ENCODE results near the gene SRC.
A peak's percentile ranks its signal among the peaks of the same experiment; 100 is the strongest.

SRC gene

DNA sequence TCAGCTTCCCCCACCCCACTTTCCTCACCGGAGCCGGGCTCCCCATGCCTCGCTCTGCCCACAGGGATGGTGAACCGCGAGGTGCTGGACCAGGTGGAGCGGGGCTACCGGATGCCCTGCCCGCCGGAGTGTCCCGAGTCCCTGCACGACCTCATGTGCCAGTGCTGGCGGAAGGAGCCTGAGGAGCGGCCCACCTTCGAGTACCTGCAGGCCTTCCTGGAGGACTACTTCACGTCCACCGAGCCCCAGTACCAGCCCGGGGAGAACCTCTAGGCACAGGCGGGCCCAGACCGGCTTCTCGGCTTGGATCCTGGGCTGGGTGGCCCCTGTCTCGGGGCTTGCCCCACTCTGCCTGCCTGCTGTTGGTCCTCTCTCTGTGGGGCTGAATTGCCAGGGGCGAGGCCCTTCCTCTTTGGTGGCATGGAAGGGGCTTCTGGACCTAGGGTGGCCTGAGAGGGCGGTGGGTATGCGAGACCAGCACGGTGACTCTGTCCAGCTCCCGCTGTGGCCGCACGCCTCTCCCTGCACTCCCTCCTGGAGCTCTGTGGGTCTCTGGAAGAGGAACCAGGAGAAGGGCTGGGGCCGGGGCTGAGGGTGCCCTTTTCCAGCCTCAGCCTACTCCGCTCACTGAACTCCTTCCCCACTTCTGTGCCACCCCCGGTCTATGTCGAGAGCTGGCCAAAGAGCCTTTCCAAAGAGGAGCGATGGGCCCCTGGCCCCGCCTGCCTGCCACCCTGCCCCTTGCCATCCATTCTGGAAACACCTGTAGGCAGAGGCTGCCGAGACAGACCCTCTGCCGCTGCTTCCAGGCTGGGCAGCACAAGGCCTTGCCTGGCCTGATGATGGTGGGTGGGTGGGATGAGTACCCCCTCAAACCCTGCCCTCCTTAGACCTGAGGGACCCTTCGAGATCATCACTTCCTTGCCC, 57.4 kb downstream of the SRC start:
- no peak overlapping the region for H3K4me3 ChIP-seq (ENCODE audit: low read length)
- no peak for TF ChIP-seq CTCF (IDR thresholded peaks at IDR 0.05; ENCODE audit: insufficient read depth, low read depth, low read length, missing control alignments)
- DNase-seq (ENCODE audit: low read depth): no peak

DNA sequence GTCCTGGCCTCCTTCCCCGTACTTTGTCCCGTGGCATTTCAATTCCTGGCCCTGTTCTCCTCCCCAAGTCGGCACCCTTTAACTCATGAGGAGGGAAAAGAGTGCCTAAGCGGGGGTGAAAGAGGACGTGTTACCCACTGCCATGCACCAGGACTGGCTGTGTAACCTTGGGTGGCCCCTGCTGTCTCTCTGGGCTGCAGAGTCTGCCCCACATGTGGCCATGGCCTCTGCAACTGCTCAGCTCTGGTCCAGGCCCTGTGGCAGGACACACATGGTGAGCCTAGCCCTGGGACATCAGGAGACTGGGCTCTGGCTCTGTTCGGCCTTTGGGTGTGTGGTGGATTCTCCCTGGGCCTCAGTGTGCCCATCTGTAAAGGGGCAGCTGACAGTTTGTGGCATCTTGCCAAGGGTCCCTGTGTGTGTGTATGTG, 58.5 kb downstream of the SRC start:
- no peak for TF ChIP-seq CTCF (IDR thresholded peaks at IDR 0.05; ENCODE audit: insufficient read depth, low read depth, low read length, missing control alignments)
- no peak for DNase-seq (ENCODE audit: low read depth)
- no peak overlapping the region for H3K4me3 ChIP-seq (ENCODE audit: low read length)

- TF ChIP-seq CTCF (IDR thresholded peaks at IDR 0.05; ENCODE audit: insufficient read depth, low read depth, low read length, missing control alignments): no peak
- DNase-seq (ENCODE audit: low read depth): no peak
- no peak overlapping the region for H3K4me3 ChIP-seq (ENCODE audit: low read length)
Measured at GRCh38 chr20:37405351-37405897, 59.5 kb downstream of the SRC start.

DNA sequence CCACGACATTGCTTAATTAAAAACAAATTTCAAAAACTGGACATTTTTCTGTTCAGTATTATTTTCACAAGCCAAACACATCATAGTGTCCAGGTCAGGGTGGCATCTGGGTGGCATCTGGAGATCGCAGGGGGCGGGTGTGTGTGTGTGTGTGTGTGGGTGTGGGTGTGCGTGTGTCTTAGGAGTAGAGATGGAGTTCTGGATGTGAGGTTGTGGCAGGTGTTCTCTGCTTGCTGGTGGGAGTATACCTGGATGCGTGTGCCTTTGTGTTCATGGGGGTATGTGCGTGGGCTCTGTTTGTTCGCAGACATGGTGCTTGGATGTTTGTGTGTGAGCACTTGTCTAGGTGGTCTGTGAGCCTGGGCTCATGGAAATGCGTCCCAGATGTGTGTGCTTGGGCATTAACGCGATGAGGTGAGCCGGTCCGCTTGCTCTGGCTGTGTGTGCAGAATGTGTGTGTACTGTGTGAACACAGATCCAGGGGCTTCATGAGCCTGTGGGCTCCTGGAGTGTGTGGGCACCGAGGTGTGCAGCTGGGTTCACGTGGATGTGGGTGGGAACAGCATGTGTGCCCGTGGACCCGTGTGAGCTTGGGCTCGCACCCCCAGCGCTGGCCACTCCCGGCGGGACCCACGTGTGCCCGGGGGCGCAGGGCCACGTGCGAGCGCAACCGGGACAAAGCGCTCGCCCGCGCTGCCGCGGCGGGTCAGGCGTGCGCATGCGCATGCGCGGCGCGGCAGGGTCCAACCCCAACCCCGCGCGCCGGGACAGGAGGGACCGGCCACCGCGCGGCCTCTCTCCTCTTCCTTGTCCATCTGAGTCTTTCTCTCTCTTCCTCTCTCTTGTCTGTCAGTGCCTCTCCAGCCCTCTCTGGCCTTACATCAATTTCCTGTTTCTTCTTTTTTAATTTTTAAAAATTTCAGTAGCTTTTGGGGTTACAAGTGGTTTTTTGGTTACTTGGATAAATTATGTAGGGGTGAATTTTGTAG, 60.4 kb downstream of the SRC start:
- DNase-seq (ENCODE audit: low read depth): peak; percentile 28
- TF ChIP-seq CTCF (IDR thresholded peaks at IDR 0.05; ENCODE audit: insufficient read depth, low read depth, low read length, missing control alignments): no peak
- peak overlapping the region; percentile 28 for H3K4me3 ChIP-seq (ENCODE audit: low read length)

GRCh38 chr20:37407019-37407566, 61.2 kb downstream of the SRC start:
- peak overlapping the region; percentile 25 for H3K4me3 ChIP-seq (ENCODE audit: low read length)
- DNase-seq (ENCODE audit: low read depth): peak; percentile 74
- no peak for TF ChIP-seq CTCF (IDR thresholded peaks at IDR 0.05; ENCODE audit: insufficient read depth, low read depth, low read length, missing control alignments)

GRCh38 chr20:37407573-37408002, 61.6 kb downstream of the SRC start:
- H3K4me3 ChIP-seq (ENCODE audit: low read length): no peak overlapping the region
- TF ChIP-seq CTCF (IDR thresholded peaks at IDR 0.05; ENCODE audit: insufficient read depth, low read depth, low read length, missing control alignments): no peak
- peak; percentile 37 for DNase-seq (ENCODE audit: low read depth)

Data from epithelial cell of esophagus (primary cell).